ENCODE results near the gene AP2B1. TPM values are rescaled to one million over a fixed set of nuclear protein-coding genes. Genes with fewer than 3 reads are reported as not detected.

Gene AP2B1
- total RNA-seq, 4 donors from 2014 or later: 9.7 to 99.4 (median 37.4) TPM

DNA sequence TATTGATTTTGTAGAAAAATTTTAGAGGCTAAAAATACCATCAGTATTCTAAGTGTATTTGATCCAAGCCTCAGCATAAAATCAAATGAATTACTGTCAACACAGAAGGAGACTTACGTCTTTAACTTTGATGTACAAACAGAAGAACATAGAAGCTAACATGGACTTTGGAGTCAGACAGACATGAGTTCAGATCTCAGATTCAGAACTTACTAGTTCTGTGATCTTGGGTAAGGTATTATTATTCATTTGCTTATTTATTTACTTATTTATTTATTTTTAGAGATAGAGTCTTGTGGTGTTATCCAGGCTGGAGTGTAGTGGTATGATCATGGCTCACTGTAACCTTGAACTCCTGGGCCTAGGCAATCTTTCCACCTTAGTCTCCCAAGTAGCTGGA lies 45.7 kb upstream of the AP2B1 start:
- peak overlapping the region; percentile 16 to 58 (median 34) for H3K4me3 ChIP-seq
- no peak for TF ChIP-seq POLR2A (IDR thresholded peaks at IDR 0.05)
- H3K9me3 ChIP-seq: no peaks in the 10 kb centered on the region
- H3K27me3 ChIP-seq: no peaks in the 10 kb centered on the region
- DNase-seq: no peak
- no peaks in the 10 kb centered on the region for H3K36me3 ChIP-seq
- peak overlapping the region; percentile 66 to 82 (median 75) for H3K27ac ChIP-seq
- peaks cover 0 to 50% (median 12%) of the 10 kb centered on the region in 3 donors for H3K4me1 ChIP-seq
- intact Hi-C loops (cut with DNase I): no loop called here
- 6 to 17% methylated on average over 1 of the region's 1 CpG for WGBS, 2 donors

DNA sequence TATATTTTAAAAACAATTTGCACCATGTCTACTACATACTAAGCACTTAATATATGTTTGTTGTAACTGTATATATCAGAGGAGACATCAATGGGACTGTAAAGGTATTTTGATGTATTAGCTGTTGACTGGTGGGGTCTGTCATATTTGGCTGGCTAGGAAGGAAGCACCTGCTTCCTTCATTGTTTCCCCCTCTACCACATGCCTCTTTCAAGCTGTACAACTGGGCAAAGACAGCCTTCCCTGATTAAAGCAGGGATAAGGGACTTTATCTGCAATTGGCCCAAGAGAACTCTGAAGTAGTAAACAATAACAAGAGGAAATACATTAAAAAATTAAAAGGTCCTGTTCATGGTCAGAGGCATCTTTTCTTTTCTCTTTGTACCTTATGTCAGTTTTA lies 44.1 kb upstream of the AP2B1 start:
- H3K27me3 ChIP-seq: peaks cover 0 to 5% (median 0%) of the 10 kb centered on the region in 4 donors
- no peak overlapping the region for H3K4me3 ChIP-seq
- intact Hi-C loops (cut with DNase I): no loop called here
- peaks cover 0 to 38% (median 11%) of the 10 kb centered on the region in 3 donors for H3K4me1 ChIP-seq
- no peak overlapping the region for H3K27ac ChIP-seq
- no peak for DNase-seq
- TF ChIP-seq, protein P1, sequence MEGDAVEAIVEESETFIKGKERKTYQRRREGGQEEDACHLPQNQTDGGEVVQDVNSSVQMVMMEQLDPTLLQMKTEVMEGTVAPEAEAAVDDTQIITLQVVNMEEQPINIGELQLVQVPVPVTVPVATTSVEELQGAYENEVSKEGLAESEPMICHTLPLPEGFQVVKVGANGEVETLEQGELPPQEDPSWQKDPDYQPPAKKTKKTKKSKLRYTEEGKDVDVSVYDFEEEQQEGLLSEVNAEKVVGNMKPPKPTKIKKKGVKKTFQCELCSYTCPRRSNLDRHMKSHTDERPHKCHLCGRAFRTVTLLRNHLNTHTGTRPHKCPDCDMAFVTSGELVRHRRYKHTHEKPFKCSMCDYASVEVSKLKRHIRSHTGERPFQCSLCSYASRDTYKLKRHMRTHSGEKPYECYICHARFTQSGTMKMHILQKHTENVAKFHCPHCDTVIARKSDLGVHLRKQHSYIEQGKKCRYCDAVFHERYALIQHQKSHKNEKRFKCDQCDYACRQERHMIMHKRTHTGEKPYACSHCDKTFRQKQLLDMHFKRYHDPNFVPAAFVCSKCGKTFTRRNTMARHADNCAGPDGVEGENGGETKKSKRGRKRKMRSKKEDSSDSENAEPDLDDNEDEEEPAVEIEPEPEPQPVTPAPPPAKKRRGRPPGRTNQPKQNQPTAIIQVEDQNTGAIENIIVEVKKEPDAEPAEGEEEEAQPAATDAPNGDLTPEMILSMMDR (IDR thresholded peaks at IDR 0.05): no peak
- TF ChIP-seq POLR2A (IDR thresholded peaks at IDR 0.05): no peak
- H3K36me3 ChIP-seq: no peaks in the 10 kb centered on the region
- no peaks in the 10 kb centered on the region for H3K9me3 ChIP-seq

DNA sequence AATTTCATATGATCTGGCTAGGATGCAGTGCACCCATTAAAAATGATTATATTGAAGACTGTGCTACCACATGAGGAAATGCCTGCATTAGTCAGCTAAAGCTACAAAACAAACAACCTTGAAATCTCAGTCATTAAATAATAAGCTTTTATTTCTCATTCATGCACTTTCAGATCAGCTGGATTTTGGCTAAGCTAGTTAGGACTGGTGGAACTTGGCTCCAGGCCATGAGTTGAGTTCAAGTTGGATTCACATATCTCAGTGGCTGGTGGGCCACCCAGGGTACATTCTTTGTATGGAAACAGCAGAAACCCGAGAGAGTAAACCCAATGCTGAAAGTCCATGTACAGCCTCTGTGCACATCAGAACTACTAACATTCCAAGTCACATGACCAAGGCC lies 43.3 kb upstream of the AP2B1 start:
- intact Hi-C loops (cut with DNase I): no loop called here
- Histone ChIP-seq H3K9me3 (no peaks in the 10 kb centered on the region), H3K27ac (no peak overlapping the region), H3K4me1 (peaks cover 0 to 32% (median 5%) of the 10 kb centered on the region in 3 donors), H3K27me3 (peaks cover 0 to 10% (median 0%) of the 10 kb centered on the region in 4 donors), H3K36me3 (no peaks in the 10 kb centered on the region), H3K4me3 (no peak overlapping the region)
- WGBS, 2 donors: 44% methylated on average over 1 of the region's 1 CpG; no CpG with 5 or more reads in 1 of the 2 donors
- TF ChIP-seq, protein P1 (IDR thresholded peaks at IDR 0.05): no peak
- no peak for TF ChIP-seq POLR2A (IDR thresholded peaks at IDR 0.05)
- DNase-seq: no peak

DNA sequence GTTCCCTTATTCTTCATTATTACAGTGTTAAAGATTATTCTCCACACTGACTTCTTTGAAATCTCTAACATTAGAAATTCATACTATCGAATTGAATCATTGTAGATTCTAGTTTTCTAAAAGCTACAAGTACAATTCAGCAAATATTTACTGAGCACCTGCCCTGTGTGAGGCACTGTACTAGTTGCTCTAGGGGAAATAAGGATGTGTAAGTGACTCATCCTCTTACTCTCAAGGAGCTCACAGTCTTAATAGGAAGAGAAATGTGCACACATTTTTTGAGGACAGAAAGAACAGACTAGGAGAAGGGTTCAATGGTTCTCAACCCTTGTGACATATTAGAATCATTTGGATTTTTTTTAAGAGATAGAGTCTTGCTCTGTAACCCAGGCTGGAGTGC lies 42.0 kb upstream of the AP2B1 start:
- H3K36me3 ChIP-seq: no peaks in the 10 kb centered on the region
- peaks cover 0 to 14% (median 0%) of the 10 kb centered on the region in 4 donors for H3K27me3 ChIP-seq
- 74 to 88% methylated on average over 1 of the region's 1 CpG for WGBS, 2 donors
- H3K4me3 ChIP-seq: no peak overlapping the region
- no peak overlapping the region for H3K27ac ChIP-seq
- TF ChIP-seq, protein P1 (IDR thresholded peaks at IDR 0.05): no peak
- no peak for TF ChIP-seq POLR2A (IDR thresholded peaks at IDR 0.05)
- H3K9me3 ChIP-seq: no peaks in the 10 kb centered on the region
- DNase-seq: no peak
- intact Hi-C loops (cut with DNase I): no loop called here
- H3K4me1 ChIP-seq: peaks cover 0 to 20% (median 0%) of the 10 kb centered on the region in 3 donors

DNA sequence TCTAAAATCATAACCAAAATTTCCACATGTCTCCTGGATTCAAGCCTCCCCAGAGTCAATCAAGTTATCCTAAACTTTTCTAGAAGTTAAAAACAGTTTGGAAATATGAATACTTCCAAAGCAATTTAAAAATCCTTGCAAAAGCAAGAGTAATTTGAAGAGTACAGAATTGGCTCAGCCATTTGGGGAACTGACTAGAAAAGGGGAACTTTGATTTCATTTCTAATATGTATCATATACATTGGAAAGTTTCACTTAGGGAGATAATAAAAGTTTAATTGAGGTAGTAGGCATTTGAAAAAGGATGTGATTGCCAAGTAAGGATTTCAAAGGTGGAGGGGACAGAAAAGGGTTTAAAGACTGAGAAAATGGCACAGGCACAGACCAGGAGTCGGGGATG lies 40.6 kb upstream of the AP2B1 start:
- Histone ChIP-seq H3K27me3 (peaks cover 0 to 14% (median 0%) of the 10 kb centered on the region in 4 donors), H3K27ac (no peak overlapping the region), H3K9me3 (no peaks in the 10 kb centered on the region), H3K36me3 (no peaks in the 10 kb centered on the region), H3K4me3 (no peak overlapping the region), H3K4me1 (peaks cover 0 to 9% (median 0%) of the 10 kb centered on the region in 3 donors)
- no peak for DNase-seq
- no peak for TF ChIP-seq POLR2A (IDR thresholded peaks at IDR 0.05)
- TF ChIP-seq, protein P1 (IDR thresholded peaks at IDR 0.05): no peak
- intact Hi-C loops (cut with DNase I): no loop called here
- WGBS, 2 donors: 69 to 79% methylated on average over 1 of the region's 1 CpG

Measured in esophagus squamous epithelium (tissue), 5 donors.